Measurements from ENCODE around the gene SMG1. TPM values are rescaled to one million over a fixed set of nuclear protein-coding genes. Genes with fewer than 3 reads are reported as not detected.
"Not testable (repeated sequence)": the region's sequence is repeated elsewhere in the genome, so short reads cannot be mapped to it uniquely, and the experiment has no call there.

The SMG1 gene
- total RNA-seq, 2 donors from 2014 or later: 85.3 to 99.1 TPM

DNA sequence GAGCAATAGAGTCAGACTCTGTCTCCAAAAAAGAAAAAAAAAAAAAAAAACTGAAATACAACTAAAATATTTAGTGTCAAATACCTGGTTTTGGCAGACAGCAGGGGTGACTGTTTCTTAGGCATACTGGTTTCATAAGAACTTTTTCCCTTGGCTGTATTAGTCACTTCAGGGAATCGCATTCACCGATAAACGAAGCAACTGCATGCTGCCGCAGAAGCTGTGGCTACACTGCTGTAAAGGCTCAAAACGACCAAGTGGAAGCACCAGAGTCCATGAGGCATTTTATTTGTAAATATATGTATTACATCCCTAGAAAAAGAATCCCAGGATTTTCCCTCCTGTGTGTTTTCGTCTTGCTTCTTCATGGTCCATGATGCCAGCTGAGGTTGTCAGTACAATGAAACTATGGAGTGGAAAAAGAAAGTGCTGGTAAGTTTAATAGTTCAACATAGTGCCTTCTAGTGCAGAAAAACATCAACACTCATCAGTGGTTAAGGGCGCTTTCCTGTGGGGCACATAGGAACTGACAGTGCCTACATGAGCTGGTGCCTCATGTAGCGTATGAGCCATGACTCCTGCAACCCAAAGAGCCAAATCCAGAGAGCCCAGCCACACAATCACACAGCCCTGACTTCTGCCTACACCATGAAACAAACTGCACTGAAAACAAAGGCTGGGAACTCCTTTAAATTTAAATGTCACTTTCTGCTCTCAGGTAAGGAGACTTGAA lies 143.3 kb downstream of the SMG1 start:
- intact Hi-C loops (cut with DNase I, micrococcal nuclease): no loop called here
- ATAC-seq (no peak), DNase-seq (no peak)

GRCh38 chr16:18781232-18781631 lies 145.0 kb downstream of the SMG1 start:
- DNase-seq: not testable (repeated sequence)

GRCh38 chr16:18780460-18781026 lies 145.7 kb downstream of the SMG1 start:
- DNase-seq; intact Hi-C loops (cut with DNase I, micrococcal nuclease): not testable (repeated sequence)
- peak; percentile 17 for ATAC-seq

More at GRCh38 chr16:18781232-18781631, 145.0 kb downstream of the SMG1 start:
- ATAC-seq; intact Hi-C loops (cut with DNase I, micrococcal nuclease): not testable (repeated sequence)

GRCh38 chr16:18777664-18778063 lies 148.5 kb downstream of the SMG1 start:
- ATAC-seq; DNase-seq; intact Hi-C loops (cut with DNase I, micrococcal nuclease): not testable (repeated sequence)

DNA sequence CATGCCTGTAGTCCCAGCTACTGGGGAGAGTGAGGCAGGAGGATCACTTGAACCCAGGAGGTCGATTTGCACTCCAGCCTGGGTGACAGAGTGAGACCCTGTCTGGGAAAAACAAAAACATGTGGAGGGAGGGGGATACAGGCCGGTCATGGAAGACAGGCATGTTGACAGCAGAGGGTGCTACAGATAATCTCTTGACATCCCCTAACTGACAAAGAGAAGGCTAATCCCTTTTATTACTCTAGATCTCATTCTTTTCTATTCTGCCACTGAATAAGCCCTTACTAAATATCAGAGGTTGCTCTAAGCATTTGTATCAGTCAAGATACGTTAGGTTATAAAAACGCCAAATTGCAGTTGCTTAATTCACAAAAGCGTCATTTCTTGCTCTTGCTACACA lies 149.9 kb downstream of the SMG1 start:
- ATAC-seq; DNase-seq; intact Hi-C loops (cut with DNase I, micrococcal nuclease): not testable (repeated sequence)

DNA sequence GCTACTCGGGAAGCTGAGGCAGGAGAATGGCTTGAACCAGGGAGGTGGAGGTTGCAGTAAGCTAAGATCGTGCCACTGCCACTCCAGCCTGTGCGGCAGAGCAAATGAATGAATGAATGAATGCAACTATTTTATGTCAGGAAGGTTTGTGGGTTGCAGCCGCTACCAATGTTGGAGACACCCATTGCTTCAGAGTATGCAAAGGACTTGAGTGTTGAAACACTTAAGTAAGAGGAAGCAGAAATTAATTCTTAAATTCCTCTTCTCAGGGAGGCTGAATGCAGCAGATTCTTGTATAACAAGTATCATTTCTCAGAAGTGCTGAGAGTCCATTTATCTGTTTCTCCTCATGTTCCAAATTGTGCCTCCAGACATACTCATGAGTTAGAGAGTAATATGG lies 151.6 kb downstream of the SMG1 start:
- intact Hi-C loops (cut with DNase I, micrococcal nuclease); ATAC-seq; DNase-seq: not testable (repeated sequence)

DNA sequence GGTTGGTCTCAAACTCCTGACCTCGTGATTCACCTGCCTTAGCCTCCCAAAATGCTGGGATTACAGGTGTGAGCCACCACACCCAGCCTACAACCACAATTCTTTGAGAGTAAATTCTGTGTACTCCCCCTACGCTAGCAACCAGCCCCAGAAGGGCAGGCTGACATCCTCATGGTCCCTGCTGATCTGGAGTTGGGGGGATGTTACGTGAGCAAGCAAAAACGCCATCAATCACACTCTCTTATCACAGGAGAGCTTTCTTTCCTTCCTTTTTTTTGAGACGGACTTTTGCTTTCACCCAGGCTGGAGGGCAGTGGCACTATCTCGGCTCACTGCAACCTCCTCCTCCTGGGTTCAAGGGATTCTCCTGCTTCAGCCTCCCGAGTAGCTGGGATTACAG lies 154.0 kb downstream of the SMG1 start:
- DNase-seq; intact Hi-C loops (cut with DNase I, micrococcal nuclease); ATAC-seq: not testable (repeated sequence)

DNA sequence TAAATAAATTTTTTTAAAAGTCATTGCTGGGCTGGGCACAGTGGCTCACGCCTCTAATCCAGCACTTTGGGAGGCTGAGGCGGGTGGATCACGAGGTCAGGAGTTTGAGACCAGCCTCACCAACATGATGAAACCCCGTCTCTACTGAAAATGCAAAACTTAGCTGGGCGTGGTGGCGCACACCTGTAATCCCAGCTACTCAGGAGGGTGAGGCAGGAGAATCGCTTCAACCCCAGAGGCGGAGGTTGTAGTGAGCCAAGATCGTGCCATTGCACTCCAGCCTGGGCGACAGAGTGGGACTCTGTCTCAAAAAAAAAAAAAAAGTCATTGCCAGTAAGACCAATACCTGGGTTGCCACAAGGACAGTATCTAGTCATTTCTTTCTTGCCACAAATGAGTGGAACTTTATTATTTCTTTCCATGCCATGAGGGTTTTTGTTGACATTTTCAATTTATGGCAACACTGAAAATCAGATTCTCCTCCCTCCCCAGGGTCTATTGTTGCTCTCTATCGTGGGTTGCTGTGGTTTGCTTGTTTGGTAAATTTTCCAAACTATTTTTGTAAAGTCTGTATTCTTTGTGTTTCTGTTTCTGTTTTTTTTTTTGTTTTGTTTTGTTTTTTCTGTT lies 155.8 kb downstream of the SMG1 start:
- DNase-seq; ATAC-seq; intact Hi-C loops (cut with DNase I, micrococcal nuclease): not testable (repeated sequence)

DNA sequence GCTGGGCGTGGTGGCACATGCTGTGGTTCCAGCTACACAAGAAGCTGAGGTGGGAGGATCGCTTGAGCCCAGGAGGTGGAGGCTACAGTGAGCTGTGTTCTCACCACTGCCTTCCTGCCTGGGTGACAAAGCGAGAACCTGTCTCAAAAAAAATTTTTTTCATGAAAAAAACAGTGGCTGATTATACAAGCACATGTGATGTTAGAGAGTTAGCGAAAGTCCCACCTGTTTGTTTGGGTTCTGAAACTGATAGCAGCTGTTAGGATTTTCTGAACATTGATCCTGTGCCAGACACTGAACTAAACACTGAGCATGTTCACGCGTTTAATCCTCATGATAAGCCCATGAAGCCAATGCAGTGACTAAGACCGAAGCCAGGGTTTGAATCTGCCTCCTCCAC lies 159.0 kb downstream of the SMG1 start:
- ATAC-seq; DNase-seq; intact Hi-C loops (cut with DNase I, micrococcal nuclease): not testable (repeated sequence)

GRCh38 chr16:18762713-18763112 lies 163.5 kb downstream of the SMG1 start:
- DNase-seq; ATAC-seq; intact Hi-C loops (cut with DNase I, micrococcal nuclease): not testable (repeated sequence)

GRCh38 chr16:18759598-18760520 lies 166.3 kb downstream of the SMG1 start:
- intact Hi-C loops (cut with DNase I, micrococcal nuclease): not testable (repeated sequence)
- ATAC-seq (peak; percentile 91), DNase-seq (peak; percentile 23 to 36)

DNA sequence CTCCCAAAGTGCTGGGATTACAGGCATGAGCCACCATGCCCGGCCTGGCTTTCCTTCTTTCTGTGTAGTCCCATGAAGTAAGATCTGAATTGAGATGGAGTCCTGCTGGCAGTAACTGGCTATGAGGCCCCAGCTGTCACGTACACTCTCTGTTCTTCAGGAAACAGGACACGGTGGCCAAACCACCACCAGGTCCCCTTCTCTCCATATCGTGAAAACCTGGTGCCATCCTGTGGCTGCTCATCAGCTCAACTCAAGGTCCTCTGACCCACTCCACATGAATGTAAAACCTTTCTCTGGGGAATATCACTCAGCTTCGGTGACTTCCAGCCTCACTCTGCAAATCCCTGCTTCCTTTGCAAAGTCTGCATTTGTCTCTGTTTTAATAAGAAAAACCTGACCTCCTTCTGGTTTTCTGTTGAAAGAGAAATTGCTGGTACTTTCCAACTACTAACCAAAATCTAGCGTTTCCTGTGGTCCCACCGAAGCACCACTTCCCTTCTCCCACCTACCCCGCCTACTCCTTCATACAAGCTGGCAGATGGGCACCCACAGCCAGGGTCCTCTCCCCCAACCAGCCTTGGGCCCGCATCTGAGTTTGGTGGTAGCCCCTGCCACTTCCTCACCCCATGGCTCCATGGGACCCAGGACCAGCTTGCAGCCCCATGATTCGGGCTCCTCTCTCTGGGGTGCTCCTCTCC lies 168.1 kb downstream of the SMG1 start:
- DNase-seq; ATAC-seq; intact Hi-C loops (cut with DNase I, micrococcal nuclease): not testable (repeated sequence)

- ATAC-seq; DNase-seq; intact Hi-C loops (cut with DNase I, micrococcal nuclease): not testable (repeated sequence)
These were observed 169.6 kb downstream of the SMG1 start for GRCh38 chr16:18756639-18757038.

Other genes with a start within 250 kb of the SMG1 start
- 100 to 1,000 TPM; 843 to 969 TPM for gene RPS15A, start 136.1 kb downstream of the SMG1 start, total RNA-seq
- 100 to 1,000 TPM; 139 to 140 TPM for gene ARL6IP1, start 124.9 kb downstream of the SMG1 start, total RNA-seq
- 10 to 100 TPM; 11.7 to 12.7 TPM for gene TMC7, start 57.5 kb upstream of the SMG1 start, total RNA-seq
- 10 to 100 TPM; 25.9 to 29.6 TPM for gene COQ7, start 141.2 kb upstream of the SMG1 start, total RNA-seq
- 10 to 100 TPM; 40.4 to 42.7 TPM for gene ITPRIPL2, start 187.6 kb upstream of the SMG1 start, total RNA-seq
- gene SYT17, start 241.8 kb upstream of the SMG1 start, total RNA-seq: 1 to 10 TPM; 8.4 to 9.1 TPM

All from left colon (tissue), 2 donors.